ENCODE measurements around the gene NALCN. TPM values are rescaled to one million over a fixed set of nuclear protein-coding genes. Genes with fewer than 3 reads are reported as not detected.

Gene NALCN
- total RNA-seq (2014; rRNA removed; shearing (Covaris generic)): 0.26 and 0.68 TPM in 2 replicates

DNA sequence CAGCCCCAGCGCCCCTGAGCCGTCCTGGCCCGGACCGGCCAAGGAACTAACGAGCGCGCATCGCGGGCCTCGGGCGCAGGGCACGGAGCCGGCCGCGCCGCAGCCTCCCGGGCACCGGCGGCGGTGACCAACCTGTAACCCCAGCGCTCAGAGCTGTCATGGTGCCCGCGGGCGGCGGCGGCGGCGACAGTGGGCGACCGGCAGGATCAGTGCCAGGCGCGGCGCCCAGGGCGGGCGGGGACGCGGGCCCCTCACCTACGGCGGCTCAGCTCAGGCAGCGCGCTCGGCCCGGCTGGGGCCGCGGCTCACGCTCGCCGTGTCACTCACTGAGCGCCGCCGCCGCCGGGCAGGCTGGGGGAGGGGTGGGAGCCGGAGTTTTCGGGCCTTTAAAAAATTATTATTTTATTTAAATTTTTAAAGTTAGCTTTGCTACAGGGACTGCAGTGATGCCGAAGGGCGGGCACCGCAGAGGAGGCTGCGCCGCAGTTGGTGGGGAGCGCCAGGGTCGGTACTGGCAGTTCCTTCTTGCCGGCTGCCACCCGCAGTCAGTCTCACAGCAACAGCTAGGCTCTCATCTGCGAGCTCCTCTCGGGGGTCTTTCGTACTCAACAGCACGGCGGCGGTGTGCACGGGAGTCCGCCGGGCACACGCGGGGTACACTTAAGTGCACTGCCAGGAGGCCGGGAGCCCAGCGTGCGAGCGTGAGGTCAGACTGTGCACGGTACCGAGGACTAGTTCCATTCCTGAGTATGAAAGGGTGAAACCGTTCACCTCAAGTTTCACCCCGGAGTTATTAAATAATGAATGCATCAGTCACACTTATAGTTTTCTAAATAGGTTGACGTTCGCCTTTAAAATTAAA, at the start of gene NALCN:
Gene NALCN, minus strand, starts transcription at position 328 of the 862 bp plus-strand sequence. CDS start 17,382 bp downstream, outside the sequence.
- Histone ChIP-seq H3K27me3 (no peaks in the 10 kb centered on the region), H3K4me1 (no peaks in the 10 kb centered on the region; the same call in 1 of the 2 replicates), H3K36me3 (no peaks in the 10 kb centered on the region), H3K27ac (no peak within 1 kb of the TSS), H3K9me3 (replicated peaks) (no peaks in the 10 kb centered on the region), H3K4me3 (peak within 1 kb of the TSS; percentile 59)
- peak in 1 of 2 experiments; percentile 35 for DNase-seq

DNA sequence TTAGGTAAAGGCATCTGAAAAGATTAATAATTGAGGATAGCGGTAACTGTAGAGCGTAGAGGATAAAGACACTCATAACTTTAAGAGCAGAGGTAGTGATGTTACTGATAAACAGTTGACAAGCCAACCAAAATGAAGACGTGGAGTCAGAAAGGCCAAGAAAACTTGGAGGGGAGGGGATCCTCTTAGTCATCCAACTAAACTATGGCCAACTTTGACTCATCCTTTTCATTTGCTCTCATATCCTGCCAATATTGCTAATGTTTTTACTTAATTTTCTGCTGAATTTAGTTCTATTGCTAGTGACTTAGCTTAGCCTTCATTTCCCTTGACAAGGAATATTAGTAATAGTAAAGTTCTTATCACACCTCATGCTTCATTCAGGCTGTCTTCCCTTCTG, 49.6 kb upstream of the NALCN start:
- DNase-seq: no peak
- Histone ChIP-seq H3K36me3 (no peaks in the 10 kb centered on the region), H3K4me1 (no peaks in the 10 kb centered on the region), H3K4me3 (no peak overlapping the region), H3K27ac (no peak overlapping the region), H3K9me3 (replicated peaks) (no peaks in the 10 kb centered on the region), H3K27me3 (no peaks in the 10 kb centered on the region)

DNA sequence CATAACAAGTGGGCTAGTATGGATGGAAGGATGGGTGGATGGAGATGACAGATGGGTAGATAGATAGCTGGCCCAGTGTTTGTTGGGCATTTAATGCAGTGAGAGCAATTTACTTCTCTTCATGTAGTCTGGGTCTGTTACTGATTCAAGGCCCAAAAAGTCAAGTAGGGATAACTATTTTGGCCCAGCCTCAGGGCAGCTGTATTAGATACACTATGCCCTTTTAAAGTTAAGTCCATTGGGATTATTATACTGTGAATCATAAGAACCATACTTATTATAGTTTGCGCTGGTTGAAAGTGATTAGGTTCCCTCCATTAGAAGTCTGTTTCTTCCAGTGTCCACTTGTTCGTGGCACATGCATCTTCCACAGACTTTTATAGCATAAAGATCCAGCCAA, 40.9 kb upstream of the NALCN start:
- Histone ChIP-seq H3K27ac (no peak overlapping the region), H3K36me3 (no peaks in the 10 kb centered on the region)
- no peak for DNase-seq

DNA sequence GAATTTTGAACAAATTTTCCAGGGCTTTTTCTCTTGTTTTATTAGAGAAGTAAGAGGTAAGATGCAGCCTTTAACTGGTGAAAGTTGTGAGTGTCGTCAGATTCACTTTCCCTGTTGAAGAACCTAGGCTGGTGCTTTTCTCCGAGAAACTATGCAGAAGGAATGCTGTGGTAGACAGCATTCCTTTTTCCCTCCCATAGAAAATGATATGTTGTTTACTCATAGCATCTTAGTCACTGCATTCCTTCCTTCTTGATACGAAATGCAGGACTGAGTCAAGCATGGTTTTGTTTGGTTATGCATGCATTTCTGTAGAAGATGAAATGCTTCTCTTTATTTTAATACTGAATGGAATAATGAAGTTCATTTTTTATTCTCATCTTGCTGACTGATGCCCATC, 39.6 kb upstream of the NALCN start:
- Histone ChIP-seq H3K36me3 (no peaks in the 10 kb centered on the region), H3K4me1 (peaks cover 7% of the 10 kb centered on the region; the same call in 1 of the 2 replicates), H3K27me3 (no peaks in the 10 kb centered on the region), H3K4me3 (no peak overlapping the region), H3K9me3 (replicated peaks) (no peaks in the 10 kb centered on the region), H3K27ac (no peak overlapping the region)
- DNase-seq: no peak

More for the DNA sequence above, 40.9 kb upstream of the NALCN start:
- peaks cover 7% of the 10 kb centered on the region; the same call in 1 of the 2 replicates for H3K4me1 ChIP-seq
- no peaks in the 10 kb centered on the region for H3K9me3 ChIP-seq (replicated peaks)
- no peak overlapping the region for H3K4me3 ChIP-seq
- H3K27me3 ChIP-seq: no peaks in the 10 kb centered on the region

DNA sequence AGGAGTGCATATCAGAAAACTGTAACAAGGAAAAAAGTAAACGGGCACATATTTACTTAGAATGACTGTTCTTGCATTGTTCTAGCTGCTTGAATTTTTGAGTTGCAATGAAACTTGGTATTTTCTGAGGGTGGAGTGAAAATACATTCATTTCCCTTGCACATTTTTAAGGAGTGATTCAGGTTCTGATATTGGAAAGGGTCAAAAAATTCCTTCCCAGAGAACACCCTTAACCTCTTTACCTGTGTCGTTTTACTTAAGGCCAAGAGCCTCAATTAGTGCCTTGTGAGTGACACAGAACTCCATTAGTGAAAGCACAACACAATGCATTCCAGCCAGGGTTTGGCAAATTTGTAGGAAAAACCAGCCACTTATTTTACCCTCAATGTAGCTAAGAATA, 38.5 kb upstream of the NALCN start:
- Histone ChIP-seq H3K27ac (no peak overlapping the region), H3K36me3 (no peaks in the 10 kb centered on the region), H3K9me3 (replicated peaks) (no peaks in the 10 kb centered on the region), H3K27me3 (no peaks in the 10 kb centered on the region), H3K4me1 (peaks cover 7% of the 10 kb centered on the region; the same call in 1 of the 2 replicates), H3K4me3 (no peak overlapping the region)
- no peak for DNase-seq

DNA sequence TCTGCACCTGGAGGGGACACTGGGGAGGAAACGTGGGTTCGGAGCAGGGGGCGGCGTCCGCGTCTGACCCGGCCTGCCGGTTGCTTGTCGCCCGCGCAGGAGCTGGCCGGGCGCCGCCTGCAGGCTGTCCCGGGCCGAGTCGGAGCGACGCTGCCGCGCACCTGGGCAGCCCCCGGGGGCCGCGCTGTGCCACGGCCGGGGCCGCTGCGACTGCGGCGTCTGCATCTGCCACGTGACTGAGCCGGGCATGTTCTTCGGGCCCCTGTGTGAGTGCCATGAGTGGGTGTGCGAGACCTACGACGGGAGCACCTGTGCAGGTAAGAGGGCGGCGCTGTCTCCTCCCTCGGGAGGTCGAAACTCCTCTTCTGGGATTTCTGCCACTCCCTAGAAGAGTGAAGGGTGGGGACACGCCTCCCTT, 37.5 kb upstream of the NALCN start:
- no peak overlapping the region for H3K4me3 ChIP-seq
- H3K27me3 ChIP-seq: no peaks in the 10 kb centered on the region
- H3K27ac ChIP-seq: no peak overlapping the region
- H3K4me1 ChIP-seq: peaks cover 7% of the 10 kb centered on the region; the same call in 1 of the 2 replicates
- H3K9me3 ChIP-seq (replicated peaks): no peaks in the 10 kb centered on the region
- no peak for DNase-seq
- H3K36me3 ChIP-seq: no peaks in the 10 kb centered on the region

DNA sequence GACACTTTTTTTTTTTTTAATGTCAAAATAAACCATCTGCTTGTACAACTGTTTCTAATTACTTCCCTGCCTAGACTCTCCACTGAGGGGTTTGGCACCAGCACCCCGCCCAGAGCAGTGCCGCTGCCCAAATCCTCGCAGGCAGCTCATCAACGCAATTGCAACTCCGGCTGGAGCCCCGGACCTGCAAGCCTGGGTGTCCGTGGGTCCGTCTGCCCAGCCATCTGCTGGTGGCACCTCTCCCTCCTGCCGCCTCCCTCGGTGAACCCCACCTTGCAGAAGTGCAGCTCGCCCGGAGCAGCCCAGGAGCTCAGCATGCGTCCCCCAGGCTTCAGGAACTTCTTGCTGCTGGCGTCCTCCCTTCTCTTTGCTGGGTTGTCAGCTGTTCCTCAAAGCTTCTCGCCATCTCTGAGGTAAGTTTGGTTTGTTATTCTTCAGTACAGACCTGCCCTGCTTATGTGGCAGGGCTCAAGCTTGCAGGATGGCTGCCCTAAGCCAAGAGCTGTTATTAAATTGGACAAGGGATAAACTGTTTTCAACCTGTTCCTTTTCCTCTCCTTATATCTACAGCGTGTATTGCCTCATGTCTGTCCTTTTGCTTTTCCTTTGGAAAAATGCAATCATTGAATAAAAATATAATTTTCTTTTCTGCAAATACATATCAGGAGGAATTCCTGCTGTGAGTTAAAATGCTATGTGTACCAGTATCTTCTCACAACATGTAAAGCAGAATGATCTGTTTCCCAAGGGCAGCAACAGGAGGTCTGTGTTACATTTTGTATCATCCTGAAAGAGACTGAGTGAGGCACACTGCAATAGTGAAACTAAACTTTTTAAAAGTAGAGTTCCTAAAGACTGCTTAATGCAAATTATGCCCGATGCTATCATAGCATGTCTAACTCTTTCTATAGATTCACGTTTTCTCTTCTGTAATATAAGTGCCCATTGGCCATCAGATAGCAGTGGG, 36.5 kb upstream of the NALCN start, which contains the start of gene ITGBL1:
Gene ITGBL1, plus strand, starts transcription at position 157 of the 967 bp plus-strand sequence. Its CDS starts 159 bp downstream, at position 316.
- Histone ChIP-seq H3K4me1 (peaks cover 7% of the 10 kb centered on the region; the same call in 1 of the 2 replicates), H3K27me3 (no peaks in the 10 kb centered on the region), H3K36me3 (no peaks in the 10 kb centered on the region), H3K4me3 (no peak within 1 kb of the TSS), H3K9me3 (replicated peaks) (no peaks in the 10 kb centered on the region), H3K27ac (no peak within 1 kb of the TSS)
- DNase-seq: no peak

DNA sequence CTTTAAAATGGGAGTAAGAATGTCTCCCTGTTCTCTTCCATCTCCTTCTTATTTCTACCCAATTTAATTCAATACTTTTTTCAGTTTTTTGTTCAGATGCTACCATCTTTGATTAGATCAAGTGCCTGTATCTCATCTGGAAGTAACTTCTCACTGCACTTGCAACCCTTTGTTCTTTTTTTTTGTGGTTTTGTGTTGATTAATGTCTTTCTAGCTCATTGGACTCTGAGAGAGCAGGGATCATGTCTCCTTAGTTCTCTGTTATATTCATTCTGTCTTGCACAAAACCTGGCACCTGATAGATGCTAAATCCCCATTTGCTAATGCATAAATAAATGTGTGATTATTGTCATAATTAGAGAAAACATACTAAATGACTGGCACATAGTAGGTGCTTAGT, 35.3 kb upstream of the NALCN start:
- Histone ChIP-seq H3K4me3 (no peak overlapping the region), H3K9me3 (replicated peaks) (no peaks in the 10 kb centered on the region), H3K27ac (no peak overlapping the region), H3K27me3 (no peaks in the 10 kb centered on the region), H3K4me1 (peaks cover 7% of the 10 kb centered on the region; the same call in 1 of the 2 replicates), H3K36me3 (no peaks in the 10 kb centered on the region)
- no peak for DNase-seq

DNA sequence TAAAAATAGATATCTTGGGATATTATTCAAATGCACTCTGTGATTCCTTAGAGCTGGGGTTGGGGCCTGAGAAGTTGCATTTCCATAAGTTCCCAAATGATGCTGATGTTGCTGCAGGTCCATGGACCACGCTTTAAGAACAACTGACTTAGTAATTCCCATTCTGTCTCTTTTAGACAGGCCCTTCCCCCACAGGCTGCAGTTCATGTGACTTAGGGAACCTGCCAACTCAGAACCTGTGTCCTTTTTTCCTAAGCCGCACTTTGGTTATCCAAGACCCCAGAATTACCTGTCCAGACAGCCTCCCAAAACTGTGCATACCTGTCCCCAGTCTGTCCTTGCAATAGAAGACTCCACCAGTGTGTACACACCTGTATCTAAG, 34.4 kb upstream of the NALCN start:
- DNase-seq: no peak
- no peak overlapping the region for H3K27ac ChIP-seq
- no peaks in the 10 kb centered on the region for H3K4me1 ChIP-seq
- no peaks in the 10 kb centered on the region for H3K9me3 ChIP-seq (replicated peaks)
- H3K4me3 ChIP-seq: no peak overlapping the region
- H3K27me3 ChIP-seq: no peaks in the 10 kb centered on the region
- H3K36me3 ChIP-seq: no peaks in the 10 kb centered on the region

DNA sequence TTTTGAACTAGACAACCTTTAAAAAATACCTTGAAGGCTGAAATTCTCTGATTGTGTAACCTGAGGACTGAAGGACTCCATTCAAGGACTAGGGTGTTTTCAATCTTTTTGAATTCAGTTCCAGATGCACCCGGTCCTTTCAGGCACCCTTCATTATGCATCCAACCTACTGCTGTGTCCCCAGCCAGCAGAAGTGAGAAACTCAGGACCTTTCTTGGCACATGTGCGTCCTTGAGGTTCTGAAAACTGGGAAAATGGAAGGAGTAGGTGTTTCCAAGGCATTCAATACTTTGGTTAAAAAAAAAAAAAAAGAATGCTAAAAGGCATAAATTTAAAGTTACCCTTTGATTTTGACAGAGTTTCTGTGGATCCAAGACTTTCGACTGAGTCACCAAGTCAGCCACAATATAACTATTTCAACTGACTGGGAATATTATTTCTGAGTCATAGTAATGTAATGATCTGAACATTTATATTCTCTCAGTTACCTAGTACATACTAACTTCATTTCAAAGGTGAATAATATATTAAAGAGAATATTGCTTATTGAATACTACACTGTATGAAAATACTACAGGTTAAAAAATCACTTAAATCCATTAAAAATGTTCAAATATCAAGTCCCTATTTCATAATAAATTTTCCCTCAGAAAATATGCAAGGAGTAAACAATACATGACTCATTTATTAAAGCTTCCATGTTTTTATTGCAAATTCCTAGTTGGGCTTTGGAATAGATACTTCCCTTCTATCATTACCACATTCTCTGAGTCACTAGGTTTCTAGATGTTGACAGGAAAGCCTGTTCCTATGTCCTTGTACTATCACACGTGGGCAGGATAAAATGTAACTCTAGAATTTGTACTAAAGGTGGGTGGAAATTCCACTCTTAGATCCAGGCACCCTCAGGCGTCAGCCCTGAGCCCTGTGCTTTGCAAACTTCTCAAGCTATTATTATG, 33.8 kb upstream of the NALCN start:
- DNase-seq: no peak
- H3K4me3 ChIP-seq: no peak overlapping the region
- H3K9me3 ChIP-seq (replicated peaks): no peaks in the 10 kb centered on the region
- no peak overlapping the region for H3K27ac ChIP-seq
- no peaks in the 10 kb centered on the region for H3K36me3 ChIP-seq
- H3K27me3 ChIP-seq: no peaks in the 10 kb centered on the region
- H3K4me1 ChIP-seq: no peaks in the 10 kb centered on the region

DNA sequence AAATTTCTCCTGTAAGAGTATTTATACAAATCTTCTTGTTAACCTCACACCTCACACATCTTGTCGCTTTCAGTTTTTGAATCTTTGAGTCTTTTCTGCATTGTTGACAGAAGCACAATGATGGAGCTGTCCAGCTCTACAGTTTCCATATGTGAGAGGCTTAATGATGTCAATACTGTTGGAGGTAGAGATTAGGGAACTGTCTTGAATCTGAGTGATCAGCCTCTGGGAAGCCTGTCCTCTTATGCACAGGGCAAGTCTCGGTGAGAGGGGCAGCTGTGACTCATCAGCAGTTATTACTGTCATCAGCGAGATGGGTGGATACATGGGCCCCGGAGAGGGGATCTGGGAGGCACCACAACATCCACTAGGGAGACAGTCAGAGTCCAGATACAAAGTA, 31.5 kb upstream of the NALCN start:
- no peaks in the 10 kb centered on the region for H3K27me3 ChIP-seq
- no peaks in the 10 kb centered on the region for H3K36me3 ChIP-seq
- no peak for DNase-seq
- H3K4me3 ChIP-seq: no peak overlapping the region
- no peaks in the 10 kb centered on the region for H3K4me1 ChIP-seq
- H3K9me3 ChIP-seq (replicated peaks): no peaks in the 10 kb centered on the region
- H3K27ac ChIP-seq: no peak overlapping the region

DNA sequence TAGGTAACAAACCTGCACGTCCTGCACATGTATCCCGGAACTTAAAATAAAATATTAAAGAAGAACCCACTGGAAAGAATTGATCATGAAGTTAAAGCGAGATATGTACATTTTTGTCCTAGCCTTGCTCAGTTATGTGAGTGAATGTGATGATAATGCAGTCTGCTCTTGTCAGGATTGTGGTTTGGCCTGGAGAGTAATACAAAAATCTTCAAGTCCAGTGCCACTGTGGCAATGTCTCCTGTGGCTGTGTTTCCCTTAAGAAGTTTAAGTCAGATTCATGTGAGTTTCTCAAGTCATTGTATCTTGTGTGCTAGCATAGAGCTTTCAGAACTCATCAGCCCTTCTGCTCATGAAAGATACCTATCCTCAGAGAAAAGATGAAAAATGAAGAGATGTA, 18.2 kb upstream of the NALCN start:
- no peak overlapping the region for H3K4me3 ChIP-seq
- H3K36me3 ChIP-seq: no peaks in the 10 kb centered on the region
- no peaks in the 10 kb centered on the region for H3K27me3 ChIP-seq
- no peak overlapping the region for H3K27ac ChIP-seq
- no peak for DNase-seq
- peaks cover 6% of the 10 kb centered on the region; the same call in 1 of the 2 replicates for H3K4me1 ChIP-seq
- no peaks in the 10 kb centered on the region for H3K9me3 ChIP-seq (replicated peaks)

DNA sequence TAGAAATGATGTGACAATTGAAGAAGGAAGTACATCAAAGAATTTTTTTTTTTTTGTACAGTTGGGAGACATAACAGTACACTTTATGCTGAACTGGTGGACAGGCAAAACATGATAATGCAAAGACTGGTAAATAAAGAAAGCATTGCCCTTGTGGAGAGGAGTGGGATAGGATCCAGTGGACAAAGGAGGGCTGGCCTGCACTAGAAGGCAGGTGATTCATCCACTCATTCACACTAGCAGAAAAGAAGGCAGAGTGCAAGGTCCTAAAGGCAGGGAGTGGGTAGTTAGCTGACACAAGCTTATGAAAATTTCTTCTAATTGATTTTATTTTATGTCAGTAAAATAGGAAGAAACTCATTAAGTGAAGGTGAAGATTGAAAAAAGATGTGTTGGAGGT, 17.6 kb upstream of the NALCN start:
- Histone ChIP-seq H3K27ac (no peak overlapping the region), H3K4me3 (no peak overlapping the region), H3K4me1 (peaks cover 6% of the 10 kb centered on the region; the same call in 1 of the 2 replicates), H3K9me3 (replicated peaks) (no peaks in the 10 kb centered on the region), H3K27me3 (no peaks in the 10 kb centered on the region), H3K36me3 (no peaks in the 10 kb centered on the region)
- no peak for DNase-seq

DNA sequence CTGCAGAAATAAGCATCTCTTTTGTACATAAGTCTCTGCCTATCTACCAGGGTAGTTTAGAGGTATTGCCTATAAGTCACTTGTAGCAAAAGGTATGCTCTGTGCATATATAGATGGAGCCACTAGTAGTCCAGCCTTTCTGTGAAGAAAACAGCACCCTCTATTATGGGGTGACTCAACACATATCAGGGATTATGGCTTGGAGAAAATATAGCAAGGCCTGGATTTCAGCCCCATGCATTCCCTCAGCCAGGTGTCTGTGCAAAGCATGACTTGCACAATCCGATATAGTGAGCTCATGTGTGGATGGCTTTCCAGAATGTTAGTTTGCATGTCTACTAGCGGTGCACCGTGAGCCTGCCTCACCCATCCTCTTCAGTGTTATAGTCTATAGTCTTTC, 13.4 kb upstream of the NALCN start:
- no peaks in the 10 kb centered on the region for H3K36me3 ChIP-seq
- no peak overlapping the region for H3K4me3 ChIP-seq
- H3K27ac ChIP-seq: no peak overlapping the region
- no peaks in the 10 kb centered on the region for H3K27me3 ChIP-seq
- H3K4me1 ChIP-seq: peaks cover 7% of the 10 kb centered on the region
- no peak for DNase-seq
- H3K9me3 ChIP-seq (replicated peaks): no peaks in the 10 kb centered on the region

Measured in SJCRH30 (cell line).